ENCODE data around the gene GPRIN2.

GPRIN2 gene

DNA sequence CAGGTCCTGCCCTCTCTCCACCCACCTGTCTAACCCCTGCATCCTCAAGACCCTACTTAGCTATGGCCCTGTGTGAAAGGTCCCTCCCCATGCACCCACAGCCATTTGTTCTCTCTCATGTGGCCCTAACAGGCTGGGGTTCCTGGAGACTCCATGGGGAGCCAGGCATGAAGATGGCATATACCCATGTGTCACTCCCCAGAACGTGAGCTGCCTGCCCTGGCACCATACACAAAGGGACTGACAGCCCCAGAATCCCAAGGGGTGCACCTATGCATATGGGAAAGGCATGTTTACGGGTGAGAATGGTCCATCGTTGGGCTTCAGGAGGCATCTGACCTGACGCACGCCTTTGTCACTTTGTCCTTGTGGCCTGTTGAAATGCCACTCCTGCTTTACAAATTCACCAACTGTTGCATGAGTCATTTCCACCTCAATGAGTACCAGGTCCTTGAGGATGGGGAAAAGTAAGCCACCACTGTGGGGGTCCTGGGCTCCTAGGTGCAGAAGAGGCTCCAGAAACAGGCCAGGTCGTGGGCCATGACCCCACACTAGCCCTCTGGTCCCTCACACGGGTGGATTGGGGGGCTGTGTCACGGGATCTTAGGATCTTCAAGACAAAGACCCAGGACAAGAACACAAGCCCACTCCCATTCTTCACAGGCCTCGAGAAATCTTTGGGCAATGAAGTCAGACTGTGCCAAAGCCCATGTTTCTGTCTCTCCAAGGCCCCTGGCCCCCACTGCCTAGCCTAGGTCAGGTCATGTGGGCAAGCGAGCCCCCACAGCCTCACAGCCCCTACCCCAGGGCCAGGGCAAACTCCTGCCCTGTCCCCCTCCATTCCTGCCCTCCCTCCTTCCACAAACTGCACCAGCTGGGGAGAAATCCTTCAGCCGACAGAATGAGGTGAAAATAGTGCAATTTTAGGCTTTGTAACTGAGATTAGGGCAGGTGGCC, 8.6 kb downstream of the GPRIN2 start:
- DNase-seq: no peak

DNA sequence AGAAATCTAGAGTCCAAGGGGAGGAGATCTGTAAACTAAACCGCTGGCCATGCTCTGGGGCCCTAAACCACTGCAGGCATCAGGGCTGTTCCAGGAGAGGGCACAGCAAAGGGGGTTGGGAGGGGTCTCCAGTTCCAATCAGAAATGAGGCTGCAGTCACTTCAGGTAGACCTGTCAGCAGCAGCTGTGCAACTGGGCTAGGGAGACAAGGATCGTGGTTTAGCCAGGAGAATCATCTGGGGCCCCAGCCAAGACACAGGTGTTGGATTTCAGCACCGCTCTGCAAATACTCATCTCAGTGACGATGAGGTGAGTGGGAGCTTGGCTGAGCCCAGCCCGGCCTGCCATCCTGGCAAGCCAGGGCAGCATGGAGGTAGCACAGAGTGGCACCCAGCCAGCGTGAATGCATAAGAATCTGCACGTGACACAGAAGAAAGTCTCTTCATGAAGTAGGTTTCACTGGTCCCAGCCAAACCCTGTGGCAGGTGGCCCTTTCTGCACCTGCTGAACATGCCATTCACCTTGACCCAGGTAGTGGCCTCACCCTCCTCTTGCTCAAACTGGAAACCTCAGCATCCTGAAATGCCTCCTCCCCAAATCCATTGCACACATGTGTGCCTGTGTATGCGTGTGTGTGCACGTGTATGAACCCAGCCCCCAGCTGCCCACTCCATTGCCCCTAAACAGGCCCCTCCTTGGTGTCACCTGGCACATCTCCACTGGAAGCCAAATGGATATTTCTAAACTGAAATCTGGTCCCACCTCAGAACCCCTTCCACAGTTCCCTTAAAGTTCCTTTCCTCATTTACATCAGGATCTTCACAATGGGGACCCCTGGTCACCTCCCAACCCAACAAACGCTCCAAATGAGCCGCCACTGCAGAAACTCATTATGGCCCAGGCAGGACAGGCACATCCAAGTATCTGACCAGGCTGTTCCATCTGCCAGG, 9.6 kb downstream of the GPRIN2 start:
- no peak for DNase-seq

DNA sequence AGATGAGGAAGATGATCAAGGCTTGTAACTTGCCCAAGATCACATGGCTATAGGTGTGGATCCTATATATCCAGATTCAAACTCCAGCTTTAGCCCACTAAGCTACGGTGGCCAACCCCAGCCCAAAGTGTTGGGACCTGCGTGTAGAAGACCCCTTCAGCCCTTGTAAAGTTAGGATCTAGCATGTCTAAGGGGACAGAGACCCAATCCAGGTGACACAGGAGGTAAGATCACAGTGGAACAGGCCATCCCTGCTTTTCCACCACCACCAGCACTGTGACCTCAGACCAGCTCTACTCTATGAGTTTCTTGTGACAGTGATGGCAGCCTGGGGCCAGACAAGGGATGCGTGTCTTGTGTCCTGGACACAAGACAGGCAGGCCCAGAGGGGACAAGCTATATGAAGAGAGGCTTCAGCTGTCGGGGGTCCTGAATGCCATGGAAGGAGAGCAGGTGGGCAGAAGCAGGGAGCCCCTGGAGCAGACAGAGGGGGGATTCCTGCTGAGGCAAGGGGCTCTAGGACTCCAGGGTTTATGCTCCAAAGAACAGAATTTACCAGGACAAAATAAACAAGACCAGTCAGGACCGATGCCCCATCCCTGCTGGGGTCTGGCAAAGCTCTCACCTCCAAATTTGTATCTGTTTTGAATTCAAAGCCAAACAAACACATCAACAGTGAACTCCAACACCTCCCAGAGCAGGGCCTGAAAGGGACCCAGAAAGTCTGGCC, 10.4 kb downstream of the GPRIN2 start:
- DNase-seq: no peak

DNA sequence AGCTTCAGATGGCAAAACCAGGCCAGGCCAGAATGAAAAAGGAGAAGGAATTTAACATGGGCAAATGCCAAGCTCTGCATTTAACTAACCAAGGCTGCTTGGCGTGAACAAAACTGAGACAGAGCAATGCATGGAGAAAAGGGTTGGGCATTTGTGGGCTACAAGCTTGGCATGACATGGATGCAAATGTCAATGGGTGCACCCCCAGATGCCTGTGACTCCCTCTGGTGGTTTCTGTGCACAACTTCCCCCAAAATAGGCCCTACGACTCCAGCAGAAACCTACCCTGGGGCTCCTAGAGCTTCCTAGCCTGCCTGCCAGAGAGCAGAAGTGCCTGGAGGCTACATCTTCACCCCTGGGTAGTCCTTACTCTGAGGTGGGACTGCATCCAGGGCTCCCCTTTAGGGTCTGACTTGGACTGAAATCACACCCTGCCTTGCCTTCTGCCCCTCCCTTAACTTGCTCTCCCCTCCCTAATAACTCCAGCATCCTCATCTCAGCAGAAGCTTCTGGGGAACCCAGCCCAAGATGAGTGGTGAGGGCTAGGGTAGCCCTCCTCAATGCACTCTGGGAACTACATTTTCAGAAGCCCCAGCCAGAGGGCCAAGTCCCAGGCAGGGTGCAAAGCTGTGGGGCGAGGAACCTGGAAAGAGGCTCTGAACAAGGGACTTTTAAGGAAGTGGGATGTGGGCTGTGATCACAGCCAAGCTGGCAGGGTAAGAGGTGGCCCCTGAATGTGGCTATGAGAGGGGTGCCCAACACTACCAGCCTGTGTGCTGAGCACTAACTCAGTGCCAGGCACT, 11.3 kb downstream of the GPRIN2 start:
- DNase-seq: no peak

DNA sequence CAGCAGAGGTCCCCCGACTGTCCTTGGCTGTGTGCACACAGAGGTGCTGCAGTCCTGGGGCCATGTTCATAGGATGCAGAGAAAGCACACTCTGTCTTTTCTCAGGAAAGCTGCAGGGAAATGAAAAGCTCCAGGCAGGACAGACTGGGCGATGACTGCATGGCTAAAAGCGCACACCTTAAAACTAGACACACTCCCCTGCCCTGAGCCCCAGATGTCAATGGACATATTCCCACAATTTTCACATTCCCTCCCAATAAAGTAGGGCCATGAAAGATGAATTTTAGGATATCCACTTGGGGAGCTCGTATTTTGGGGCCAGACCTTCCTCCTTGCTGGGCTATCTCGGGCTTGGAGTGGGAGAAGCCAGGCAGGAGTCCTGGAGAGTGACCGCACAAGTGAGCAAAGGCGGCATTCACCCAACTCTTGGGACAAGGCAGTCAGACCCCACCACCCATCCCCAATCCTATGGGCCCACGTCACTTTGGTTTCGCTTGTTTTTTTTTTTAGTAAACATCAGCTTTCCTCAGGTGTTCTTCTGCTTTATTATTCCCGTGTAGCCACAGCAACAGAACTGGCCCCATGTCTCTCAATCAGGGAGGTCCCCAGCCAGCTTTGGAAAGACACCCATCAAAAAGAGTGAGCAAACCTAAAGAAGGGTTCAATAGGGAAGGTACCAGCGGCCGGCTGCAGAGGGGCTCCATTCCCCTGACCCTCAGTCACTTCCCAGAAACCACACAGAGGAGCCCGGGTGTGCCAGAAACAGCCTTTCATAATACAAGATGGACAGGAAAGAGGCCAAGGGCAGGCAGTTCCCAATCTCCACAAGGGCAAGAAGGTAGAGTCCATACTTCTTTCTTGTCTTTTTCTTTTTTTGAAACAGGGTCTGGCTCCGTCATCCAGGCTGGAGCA, 12.7 kb downstream of the GPRIN2 start:
- no peak for DNase-seq

DNA sequence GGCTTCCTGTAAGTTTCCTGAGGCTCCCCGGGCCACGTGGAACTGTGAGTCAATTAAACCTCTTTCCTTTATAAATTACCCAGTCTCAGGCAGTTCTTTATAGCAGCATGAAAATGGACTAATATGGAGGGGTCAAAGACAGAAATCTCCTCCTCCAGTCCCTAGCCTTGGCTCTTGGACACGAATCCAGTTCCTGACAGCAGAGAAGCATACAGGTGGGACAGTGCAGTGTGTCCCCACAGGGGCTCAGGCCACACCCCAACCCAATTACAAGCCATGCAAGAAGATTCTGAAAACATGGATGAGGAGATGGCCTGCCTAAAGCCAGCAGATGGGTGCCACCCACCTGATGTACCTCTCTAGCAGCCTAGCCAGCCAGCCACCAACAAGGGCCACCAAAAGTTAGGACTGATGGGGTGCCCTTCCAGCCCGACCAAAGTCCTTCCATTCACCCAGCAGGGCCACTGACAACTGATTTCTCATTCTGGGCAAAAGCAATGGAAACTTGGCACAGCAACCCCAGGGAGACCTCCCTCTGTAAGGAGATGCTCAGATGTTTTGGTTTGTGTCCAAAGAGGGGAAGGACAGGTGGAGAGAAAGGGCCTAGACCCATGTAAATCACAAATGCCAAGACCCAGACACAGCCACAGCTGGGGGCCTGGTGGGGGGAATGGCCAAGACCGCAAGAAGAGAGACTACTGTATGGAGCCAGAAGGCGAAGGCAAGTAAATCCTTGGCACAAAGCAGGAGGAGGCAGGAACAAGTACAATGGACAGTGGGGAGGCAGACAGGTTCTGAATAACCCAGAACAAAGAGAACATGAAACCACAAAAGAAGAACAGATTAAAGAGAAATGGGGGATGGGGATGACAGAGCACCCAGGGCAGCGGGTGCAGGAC, 13.6 kb downstream of the GPRIN2 start:
- no peak for DNase-seq

DNA sequence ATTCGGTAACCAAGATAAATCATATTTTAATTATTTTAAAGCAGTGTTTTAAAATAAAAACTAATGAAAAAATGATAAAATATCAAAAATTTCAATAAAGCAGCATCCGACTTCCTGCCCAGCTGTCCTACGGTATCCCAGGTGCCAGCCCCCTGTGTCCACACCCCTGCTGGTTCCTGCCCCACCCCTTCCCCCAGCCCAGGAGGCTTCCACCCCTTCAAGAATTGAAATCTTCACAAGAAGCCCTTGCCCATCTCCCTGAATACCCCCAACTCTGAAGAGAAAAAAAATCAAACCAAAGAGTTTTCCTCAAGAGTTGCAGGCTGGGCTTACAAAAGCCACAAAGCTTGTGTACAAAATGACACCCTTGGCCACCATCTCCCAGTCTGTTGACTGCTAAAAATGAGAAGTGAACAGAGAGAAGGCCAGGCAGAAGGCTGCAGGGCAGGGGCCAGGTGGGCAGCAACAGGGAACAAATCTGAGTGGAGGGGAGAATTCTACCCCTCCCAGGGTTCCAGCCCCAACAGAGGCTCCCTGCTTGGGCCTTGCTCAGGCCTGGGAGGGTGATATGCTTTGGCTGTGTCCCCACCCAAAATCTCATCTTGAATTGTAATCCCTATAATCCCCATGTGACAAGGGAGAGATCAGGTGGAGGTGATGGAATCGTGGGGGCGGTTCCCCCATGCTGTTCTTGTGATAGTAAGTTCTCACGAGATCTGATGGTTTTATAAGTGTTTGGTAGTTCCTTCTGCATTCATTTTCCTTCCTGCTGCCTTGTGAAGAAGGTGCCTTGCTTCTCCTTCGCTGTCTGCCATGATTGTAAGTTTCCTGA, 14.5 kb downstream of the GPRIN2 start:
- DNase-seq: no peak

DNA sequence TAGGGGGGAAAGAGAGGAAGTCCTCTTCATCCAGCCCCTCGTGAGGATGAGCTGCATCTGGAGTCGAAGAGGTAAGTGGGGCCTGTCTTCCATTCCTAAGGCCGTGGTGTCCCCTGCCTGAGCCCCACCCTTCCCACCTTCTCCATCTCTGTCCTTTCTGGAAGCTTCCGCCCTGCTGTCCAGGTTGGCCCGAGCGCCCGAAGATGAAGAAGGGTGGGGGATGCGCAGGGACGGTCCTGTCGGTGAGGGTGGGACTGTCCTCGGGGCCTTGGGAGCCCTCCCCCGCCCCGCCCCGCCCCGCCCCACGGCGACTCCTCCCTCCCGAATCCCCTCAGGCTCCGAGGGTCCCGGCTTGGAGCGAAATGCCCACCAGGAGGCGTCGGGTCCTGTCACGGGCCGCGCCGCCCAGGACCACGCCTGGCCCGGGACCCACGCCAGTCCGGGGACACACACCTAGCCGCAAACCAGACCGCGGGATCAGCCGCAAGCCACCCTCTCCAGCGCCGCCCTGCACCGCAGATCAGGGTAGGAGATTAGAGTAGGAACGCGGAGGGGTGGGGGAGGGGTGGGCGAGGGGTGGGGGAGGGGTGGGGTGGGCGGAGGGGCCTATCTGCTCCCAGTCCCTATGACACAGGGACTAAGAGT, 15.3 kb downstream of the GPRIN2 start:
- no peak for DNase-seq

DNA sequence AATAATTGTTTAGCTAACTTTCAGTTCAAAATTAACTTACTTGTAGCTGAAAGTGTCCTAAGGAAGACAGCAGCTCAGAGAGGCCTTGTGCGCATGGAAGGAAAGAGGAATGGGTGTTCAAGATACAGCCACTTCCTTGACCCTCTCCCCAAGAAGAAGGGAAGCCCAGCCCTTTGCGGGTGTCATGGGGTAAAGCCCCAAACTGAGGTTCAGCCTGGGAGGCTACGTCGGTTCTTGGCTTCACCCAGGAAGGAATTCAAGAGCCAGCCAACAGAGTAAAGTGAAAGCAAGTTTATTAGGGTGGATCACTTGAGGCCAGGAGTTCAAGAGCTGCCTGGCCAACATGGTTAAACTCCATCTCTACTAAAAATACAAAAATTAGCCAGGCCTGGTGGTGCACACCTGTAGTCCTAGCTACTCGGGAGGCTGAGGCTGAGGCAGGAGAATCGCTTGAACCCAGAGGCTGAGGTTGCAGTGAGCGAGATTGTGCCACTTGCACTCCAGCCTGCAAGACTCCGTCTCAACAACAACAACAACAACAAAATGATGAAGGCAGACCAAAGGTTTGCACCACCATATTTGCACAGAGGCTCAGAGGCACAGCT, 15.9 kb downstream of the GPRIN2 start:
- no peak for DNase-seq

DNA sequence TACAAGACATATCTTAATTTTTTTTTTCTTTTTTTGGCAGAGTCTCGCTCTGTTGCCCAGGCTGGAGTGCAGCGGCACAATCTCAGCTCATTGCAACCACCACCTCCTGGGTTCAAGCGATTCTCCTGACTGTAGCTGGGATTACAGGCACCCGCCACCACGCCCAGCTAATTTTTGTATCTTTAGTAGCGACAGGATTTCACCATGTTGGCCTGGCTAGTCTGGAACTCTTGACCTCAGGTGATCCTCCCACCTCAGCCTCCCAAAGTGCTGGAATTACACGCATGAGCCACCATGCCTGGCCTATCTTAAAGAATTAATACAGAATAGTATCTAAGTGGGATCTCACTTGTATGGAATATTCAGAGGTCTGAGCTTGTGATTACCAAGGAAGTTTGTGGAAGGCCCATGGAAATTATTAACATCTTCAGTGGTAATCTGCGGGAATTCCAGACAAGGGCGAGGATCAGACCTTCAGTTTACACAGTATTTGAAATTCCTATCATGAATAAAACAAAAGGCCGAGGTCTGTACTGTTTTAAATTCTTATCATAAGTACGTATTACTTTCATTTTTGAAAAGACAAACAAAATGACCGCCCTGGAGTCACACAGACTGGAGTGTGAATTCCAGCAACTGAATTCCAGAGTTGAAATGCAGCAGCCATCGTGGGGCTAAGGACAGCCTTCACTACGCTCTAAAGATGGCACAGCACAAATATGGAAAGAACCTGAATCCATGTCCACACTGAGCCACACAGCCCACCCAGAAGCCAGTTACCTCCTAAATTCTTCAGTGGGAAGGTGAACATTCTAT, 16.7 kb downstream of the GPRIN2 start:
- no peak for DNase-seq

DNA sequence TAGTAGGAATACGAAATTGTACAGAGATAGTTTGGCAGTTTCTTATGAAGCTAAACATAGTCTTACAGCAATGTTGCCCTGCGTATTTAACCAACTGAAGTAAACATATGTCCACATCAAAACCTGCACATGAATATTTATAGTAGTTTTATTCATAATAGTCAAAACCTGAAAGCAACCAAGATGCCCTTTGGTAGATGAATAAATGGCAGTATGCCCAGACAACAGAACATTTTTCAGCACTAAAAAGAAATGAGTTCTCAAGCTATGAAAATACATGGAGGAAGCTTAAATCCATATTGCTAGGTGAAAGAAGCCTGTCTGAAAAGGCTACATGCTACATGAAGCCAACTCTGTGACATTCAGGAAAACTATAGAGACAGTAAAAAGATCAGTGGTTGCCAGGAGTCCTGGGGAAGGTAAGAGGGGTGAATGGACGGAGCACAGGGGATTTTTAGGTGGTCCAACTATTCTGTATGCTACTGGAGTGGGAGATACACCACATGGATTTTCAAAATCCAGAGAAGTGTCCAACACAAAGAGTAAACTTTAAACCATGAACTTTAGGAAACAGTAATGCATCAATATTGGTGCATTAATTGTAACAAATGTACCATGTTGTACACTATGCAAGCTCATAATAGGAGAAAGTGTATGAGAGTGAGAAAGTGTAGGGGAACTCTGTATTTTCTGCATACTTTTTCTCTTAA, 17.6 kb downstream of the GPRIN2 start:
- no peak for DNase-seq

DNA sequence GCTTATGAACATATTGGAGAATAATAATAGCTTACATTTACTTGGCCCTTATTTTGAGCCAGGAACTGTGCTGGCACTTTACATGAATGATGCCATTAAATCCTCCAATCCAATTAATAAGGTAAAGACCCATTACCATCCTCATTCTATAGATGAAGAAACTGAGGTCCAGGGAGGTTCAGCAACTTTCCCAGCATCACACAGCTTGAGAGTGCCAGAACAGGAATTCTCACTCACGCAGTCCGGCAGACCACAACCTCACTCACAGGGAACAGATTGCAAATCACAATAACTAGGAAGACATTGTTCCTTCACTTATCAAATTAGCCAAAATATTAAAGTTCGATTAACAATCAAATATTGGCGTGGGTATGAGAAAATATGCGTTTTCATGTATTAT, 18.3 kb downstream of the GPRIN2 start:
- no peak for DNase-seq

DNA sequence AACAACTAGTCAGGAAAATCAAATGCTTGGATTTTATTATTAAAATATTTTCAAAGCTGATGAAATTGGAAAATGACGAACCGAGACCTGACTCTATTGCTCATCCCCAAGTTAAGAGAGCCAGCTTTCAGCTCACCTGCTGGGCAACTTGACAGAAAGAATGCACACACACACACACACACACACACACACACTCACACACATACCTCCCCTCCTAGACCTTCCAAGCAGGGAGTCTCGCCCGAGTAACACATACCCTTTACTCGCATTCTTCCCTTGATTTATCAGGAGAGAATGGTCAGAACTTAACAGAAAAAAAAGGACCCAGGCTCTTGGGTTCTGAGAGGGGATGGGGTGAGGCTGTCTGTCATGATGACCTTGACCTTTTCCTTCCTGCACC, 19.1 kb downstream of the GPRIN2 start:
- no peak for DNase-seq

DNA sequence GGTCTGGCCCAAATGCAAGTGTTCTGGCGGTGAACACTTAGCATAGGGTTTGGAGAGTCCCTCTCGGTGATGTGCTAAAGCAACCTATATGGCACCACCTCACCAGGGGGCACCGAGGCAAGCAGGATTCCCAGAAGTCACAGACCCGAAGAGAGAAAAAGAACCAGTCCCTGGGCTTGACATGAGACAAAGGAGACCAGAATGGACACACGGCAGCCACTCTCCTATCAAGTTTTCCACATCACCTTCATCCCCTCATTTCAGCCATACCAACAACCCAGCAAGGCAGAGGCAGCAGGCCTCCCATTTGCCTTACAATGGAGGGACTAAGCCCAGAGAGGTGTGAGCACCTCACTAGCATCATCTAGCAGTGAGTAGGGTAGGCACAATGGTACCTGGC, 19.7 kb downstream of the GPRIN2 start:
- no peak for DNase-seq

DNA sequence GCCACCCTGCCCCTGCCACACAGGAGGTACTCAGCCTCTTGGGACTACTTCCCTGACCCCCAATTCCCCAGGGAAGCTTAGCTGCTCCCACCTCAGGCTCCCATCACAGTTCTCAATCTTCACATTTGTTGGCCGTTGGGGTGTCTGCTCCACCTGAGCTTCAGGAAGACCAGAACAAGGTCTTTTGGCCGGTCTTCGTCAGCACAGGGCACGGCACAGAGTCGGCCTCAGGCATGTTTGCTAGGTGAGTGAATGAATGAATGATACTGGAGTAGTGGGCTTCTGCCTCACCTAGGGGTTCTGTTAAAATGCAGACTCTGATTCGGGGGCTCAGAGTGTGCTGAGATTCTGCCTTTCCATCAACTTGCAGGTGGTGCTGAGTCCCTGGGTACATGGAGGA, 20.3 kb downstream of the GPRIN2 start:
- no peak for DNase-seq

DNA sequence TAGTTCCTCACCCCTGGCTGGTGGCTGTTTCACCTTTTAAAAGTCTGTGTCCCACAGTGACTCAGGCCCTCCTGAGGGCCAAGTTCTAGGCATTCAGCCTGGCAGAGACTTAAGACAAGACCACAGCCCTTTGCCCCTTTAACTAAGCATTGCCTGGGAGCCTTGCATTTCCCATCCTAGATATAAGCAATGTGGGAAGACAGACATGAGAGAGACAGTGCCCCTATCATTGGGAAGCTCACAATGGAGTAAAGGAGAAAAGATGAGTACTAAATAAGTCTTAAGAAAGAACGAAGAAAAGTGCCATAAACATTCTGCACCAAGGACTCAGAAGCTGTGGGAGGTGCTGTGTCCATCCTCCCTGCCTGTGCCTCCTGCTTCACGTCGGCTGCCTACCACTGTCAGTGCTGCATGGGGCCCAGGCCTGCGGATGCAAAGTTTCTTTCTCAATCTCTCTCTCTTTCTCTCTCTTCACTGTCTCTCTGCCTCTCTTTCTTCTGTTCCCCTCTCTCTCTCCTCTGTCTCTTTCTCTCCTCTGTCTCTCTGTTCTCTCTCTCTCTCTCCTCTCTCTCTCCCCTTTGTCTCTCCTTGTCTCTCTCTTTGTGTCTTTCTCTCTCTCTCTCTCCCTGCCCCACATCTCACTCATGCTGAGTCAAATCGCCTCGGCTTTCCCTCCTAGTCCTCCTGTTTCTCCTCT, 21.5 kb downstream of the GPRIN2 start:
- no peak for DNase-seq

Measured in NCI-H1436 treated with DMSO at 0.1 percent for 48 hours (cell line).